B cell (primary cell): ENCODE results near the gene PA2G4.

Experiments used
- CTCF ChIP-seq: fragments of 200-600 bp; IDR thresholded peaks from one replicate; pipeline ENCODE4 v1.8.0; 2022; ENCODE audit warnings: antibody characterized with exemption, mild to moderate bottlenecking
- EZH2 ChIP-seq: IDR thresholded peaks from 2 replicates; pipeline ENCODE4 v1.6.1; 2012; ENCODE audit warnings: borderline replicate concordance, low read depth, mild to moderate bottlenecking, moderate library complexity, low read length; ENCODE audit not compliant: insufficient read depth, poor library complexity, severe bottlenecking

DNA sequence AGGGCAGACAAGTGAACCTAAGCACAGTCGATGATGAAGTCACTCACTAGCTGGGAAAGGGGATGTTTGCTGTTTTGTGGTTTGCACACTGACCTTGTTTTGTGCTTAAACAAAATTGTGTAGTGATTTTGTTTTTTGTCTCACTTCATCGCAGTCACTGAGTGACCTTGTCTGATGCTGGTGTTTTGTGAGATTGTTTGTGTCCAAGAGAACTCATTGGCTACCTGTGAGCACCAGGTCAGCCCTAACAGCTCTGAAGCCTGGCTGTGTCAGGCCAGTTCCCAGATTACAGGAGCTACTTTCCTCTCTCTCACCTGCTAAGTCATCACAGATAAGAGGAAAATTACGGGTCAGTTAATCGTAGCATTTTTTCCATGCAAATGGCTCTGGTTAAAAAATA, 19.8 kb downstream of the PA2G4 start:
- TF ChIP-seq CTCF (no peak), EZH2 (no peak)
